Central memory CD8-positive, alpha-beta T cell (primary cell): ENCODE results near the gene OR10H4.
"Not testable (repeated sequence)": the region's sequence is repeated elsewhere in the genome, so short reads cannot be mapped to it uniquely, and the experiment has no call there.

Source experiments
- ATAC-seq: fragments of 150-1000 bp; cut with Tn5 transposase; replicated peaks from 2 replicates; pipeline ENCODE4 v1.10.0; 2022; ENCODE audit warnings: mild to moderate bottlenecking, moderate FRiP score, moderate number of reproducible peaks; ENCODE audit not compliant: poor library complexity, severe bottlenecking; ENCODE audit errors: extremely low read depth
- DNase-seq, 2 donors: peaks; one replicate each; pipeline ENCODE4 v3.0.0; 2021; ENCODE audit warnings: low spot score in 2 of 2
- H3K27ac Mint-ChIP-seq: one replicate; pipeline ENCODE4 v1.8.0; 2022; ENCODE audit warnings: low read depth, mild to moderate bottlenecking, moderate library complexity, mixed read lengths
- H3K27me3 Mint-ChIP-seq: one replicate; pipeline ENCODE4 v1.8.0; 2022; ENCODE audit warnings: mixed read lengths
- H3K36me3 Mint-ChIP-seq: one replicate; pipeline ENCODE4 v1.8.0; 2022; ENCODE audit warnings: mild to moderate bottlenecking, moderate library complexity, mixed read lengths; ENCODE audit not compliant: insufficient read depth
- H3K4me1 Mint-ChIP-seq: one replicate; pipeline ENCODE4 v1.8.0; 2022; ENCODE audit warnings: mixed read lengths
- H3K4me3 Mint-ChIP-seq: one replicate; pipeline ENCODE4 v1.8.0; 2022; ENCODE audit warnings: mild to moderate bottlenecking, moderate library complexity, mixed read lengths
- H3K9me3 Mint-ChIP-seq: one replicate; pipeline ENCODE4 v1.8.0; 2022; ENCODE audit warnings: mixed read lengths

OR10H4 gene, protein sequence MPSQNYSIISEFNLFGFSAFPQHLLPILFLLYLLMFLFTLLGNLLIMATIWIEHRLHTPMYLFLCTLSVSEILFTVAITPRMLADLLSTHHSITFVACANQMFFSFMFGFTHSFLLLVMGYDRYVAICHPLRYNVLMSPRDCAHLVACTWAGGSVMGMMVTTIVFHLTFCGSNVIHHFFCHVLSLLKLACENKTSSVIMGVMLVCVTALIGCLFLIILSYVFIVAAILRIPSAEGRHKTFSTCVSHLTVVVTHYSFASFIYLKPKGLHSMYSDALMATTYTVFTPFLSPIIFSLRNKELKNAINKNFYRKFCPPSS

DNA sequence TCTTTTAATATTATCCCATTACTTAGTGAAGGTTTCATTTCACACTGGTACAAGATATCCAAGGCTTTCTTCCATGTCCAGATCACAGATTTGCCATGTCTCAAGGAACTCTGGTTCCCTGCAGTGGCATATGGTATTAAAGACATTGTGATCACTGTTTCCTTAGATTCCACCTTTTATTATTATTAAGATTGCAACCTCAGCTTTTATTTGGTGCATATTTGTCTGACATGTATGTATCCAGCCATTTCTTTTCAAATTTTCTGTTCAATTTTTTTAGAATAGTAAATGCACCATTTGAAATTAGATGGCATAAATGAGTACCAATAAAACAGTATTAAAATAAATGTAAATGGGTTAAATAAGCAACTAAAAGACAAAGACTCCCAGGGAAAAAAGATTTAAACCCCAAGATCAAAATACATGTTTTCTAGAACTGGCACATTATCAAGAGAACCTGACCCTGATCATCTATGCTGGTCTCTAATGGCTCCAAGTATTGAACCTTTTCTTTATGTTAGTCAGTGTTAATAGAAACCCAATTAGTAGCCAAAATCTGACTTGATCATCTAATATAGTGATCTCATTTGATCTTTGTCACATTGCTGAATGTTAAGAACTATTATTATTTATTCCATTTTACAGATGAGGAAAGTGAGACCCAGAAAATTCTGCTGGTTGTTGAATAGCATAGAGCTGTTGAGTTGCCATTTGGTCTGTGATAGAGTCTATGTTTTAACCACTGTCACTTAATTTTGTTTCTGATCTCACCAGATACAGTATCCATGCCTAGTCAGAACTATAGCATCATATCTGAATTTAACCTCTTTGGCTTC lies at the start of gene OR10H4:
TSS of gene OR10H4 (plus strand) at position 786 of the 836 bp plus-strand sequence. CDS start at position 786, 0 bp downstream.
- ATAC-seq (no peak), DNase-seq (no peak)
- peaks cover 19% of the 10 kb centered on the region for H3K9me3 Mint-ChIP-seq
- peaks cover 81% of the 10 kb centered on the region for H3K27me3 Mint-ChIP-seq
- peaks cover 2% of the 10 kb centered on the region for H3K36me3 Mint-ChIP-seq
- no peaks in the 10 kb centered on the region for H3K4me1 Mint-ChIP-seq
- H3K27ac Mint-ChIP-seq, result no peak within 1 kb of the TSS
- no peak within 1 kb of the TSS for H3K4me3 Mint-ChIP-seq

DNA sequence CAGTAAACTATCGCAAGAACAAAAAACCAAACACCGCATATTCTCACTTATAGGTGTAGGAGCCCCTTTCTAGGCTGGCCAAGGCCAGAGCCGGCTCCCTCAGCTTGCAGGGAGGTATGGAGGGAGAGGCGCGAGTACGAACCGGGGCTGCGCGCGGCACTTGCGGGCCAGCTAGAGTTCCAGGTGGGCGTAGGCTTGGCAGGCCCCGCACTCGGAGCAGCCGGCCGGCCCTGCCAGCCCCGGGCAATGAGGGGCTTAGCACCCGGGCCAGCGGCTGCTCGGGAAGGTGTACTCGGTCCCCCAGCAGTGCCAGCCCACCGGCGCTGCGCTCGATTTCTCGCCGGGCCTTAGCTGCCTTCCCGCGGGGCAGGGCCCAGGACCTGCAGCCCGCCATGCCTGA lies 49.2 kb upstream of the OR10H4 start:
- H3K4me3 Mint-ChIP-seq, H3K9me3 Mint-ChIP-seq, H3K4me1 Mint-ChIP-seq, ATAC-seq, DNase-seq, H3K36me3 Mint-ChIP-seq, H3K27ac Mint-ChIP-seq: not testable (repeated sequence)
- peaks cover 49% of the 10 kb centered on the region for H3K27me3 Mint-ChIP-seq

DNA sequence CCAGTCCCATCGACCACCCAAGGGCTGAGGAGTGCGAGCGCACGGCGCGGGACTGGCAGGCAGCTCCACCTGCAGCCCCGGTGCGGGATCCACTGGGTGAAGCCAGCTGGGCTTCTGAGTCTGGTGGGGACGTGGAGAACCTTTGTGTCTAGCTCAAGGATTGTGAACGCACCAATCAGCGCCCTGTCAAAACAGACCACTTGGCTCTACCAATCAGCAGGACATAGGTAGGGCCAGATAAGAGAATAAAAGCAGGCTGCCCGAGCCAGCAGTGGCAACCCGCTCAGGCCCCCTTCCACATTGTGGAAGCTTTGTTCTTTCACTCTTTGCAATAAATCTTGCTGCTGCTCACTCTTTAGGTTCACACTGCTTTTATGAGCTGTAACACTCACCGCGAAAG lies 48.8 kb upstream of the OR10H4 start:
- not testable (repeated sequence) for DNase-seq, H3K27ac Mint-ChIP-seq, ATAC-seq, H3K9me3 Mint-ChIP-seq, H3K36me3 Mint-ChIP-seq, H3K4me1 Mint-ChIP-seq
- peaks cover 53% of the 10 kb centered on the region for H3K27me3 Mint-ChIP-seq
- peak overlapping the region; percentile 50 for H3K4me3 Mint-ChIP-seq

DNA sequence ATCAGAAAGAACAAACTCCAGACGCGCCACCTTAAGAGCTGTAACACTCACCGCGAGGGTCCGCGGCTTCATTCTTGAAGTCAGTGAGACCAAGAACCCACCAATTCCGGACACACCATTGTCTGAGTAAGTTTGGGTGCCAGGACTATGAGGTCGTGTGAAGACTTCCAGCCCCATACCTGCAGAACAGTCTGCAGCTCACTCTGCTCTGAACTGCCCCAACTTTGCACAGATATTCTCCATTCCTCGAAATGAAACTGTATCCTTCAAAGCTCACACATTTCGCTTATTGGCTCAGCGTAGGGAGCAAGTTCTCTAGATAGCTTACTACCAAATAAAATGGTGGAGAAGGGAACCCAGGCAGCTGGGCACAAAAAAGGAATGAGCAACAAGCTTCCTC lies 48.3 kb upstream of the OR10H4 start:
- ATAC-seq (no peak), DNase-seq (no peak)
- no peaks in the 10 kb centered on the region for H3K4me1 Mint-ChIP-seq
- H3K36me3 Mint-ChIP-seq, result no peaks in the 10 kb centered on the region
- H3K4me3 Mint-ChIP-seq, result peak overlapping the region; percentile 50
- peaks cover 6% of the 10 kb centered on the region for H3K9me3 Mint-ChIP-seq
- peaks cover 58% of the 10 kb centered on the region for H3K27me3 Mint-ChIP-seq
- no peak overlapping the region for H3K27ac Mint-ChIP-seq

DNA sequence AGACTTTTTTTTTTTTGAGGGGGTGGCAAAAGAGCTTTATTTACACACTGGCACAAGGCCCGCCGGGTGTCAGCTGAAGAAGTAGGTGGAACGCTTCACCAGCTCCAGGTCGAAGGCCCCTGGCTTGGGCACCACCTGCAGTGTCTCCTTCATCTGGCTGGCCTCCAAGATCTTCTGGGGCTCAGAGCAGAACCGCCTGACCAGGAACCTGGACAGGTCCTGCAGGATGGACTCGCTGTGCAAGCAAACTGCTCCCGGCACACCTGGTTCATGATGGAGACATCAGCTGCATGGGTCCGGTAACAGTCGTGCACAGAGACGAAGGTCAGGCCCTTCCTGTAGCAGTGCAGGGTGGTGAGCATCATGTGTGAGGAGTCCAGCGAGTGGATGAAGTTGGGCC lies 46.6 kb upstream of the OR10H4 start:
- DNase-seq, result no peak
- no peaks in the 10 kb centered on the region for H3K4me1 Mint-ChIP-seq
- no peak overlapping the region for H3K4me3 Mint-ChIP-seq
- no peak overlapping the region for H3K27ac Mint-ChIP-seq
- ATAC-seq, result no peak
- peaks cover 7% of the 10 kb centered on the region for H3K9me3 Mint-ChIP-seq
- peaks cover 65% of the 10 kb centered on the region for H3K27me3 Mint-ChIP-seq
- H3K36me3 Mint-ChIP-seq, result no peaks in the 10 kb centered on the region

DNA sequence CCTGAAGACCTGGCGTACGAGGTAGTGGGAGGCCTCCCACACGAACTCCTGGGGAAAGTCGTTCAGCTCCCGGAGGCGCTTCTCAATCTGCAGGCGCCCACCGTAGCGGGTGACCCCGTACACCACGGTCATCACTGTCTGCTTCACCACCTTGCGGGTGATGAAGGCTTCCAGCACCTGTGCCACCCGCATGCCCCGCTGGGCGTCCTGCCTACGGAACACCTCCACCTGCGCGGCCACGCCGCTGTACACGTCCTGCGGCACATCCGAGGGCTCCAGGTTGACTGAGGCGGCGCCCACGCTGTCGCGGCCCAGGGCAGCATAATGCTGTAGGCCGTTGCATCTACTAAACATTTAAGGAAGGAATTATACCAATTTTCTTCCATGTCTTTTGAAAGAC lies 45.9 kb upstream of the OR10H4 start:
- ATAC-seq, H3K4me3 Mint-ChIP-seq, H3K36me3 Mint-ChIP-seq, H3K4me1 Mint-ChIP-seq, DNase-seq, H3K27ac Mint-ChIP-seq: not testable (repeated sequence)
- peaks cover 70% of the 10 kb centered on the region for H3K27me3 Mint-ChIP-seq
- peaks cover 11% of the 10 kb centered on the region for H3K9me3 Mint-ChIP-seq

DNA sequence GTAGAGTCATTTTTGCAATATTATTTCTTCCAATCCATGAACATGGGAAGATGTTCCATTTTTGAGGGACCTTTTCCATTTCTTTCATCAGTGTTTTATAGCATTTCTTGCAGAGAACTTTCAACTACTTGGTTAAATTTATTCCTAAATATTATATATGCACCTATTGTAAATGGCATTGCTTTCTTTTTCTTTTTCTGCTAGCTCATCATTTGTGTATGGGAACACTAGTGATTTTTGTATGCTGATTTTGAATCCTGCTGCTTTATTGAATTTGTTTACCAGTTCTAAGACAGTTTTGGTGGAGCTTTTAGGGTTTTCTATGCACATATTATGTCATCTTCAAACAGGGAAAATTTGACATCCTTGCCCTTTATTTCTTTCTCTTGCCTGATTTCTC lies 43.8 kb upstream of the OR10H4 start:
- Mint-ChIP-seq H3K9me3 (peaks cover 11% of the 10 kb centered on the region), H3K27ac (no peak overlapping the region), H3K27me3 (peaks cover 80% of the 10 kb centered on the region), H3K36me3 (no peaks in the 10 kb centered on the region), H3K4me1 (no peaks in the 10 kb centered on the region), H3K4me3 (no peak overlapping the region)
- no peak for ATAC-seq
- DNase-seq, result no peak

DNA sequence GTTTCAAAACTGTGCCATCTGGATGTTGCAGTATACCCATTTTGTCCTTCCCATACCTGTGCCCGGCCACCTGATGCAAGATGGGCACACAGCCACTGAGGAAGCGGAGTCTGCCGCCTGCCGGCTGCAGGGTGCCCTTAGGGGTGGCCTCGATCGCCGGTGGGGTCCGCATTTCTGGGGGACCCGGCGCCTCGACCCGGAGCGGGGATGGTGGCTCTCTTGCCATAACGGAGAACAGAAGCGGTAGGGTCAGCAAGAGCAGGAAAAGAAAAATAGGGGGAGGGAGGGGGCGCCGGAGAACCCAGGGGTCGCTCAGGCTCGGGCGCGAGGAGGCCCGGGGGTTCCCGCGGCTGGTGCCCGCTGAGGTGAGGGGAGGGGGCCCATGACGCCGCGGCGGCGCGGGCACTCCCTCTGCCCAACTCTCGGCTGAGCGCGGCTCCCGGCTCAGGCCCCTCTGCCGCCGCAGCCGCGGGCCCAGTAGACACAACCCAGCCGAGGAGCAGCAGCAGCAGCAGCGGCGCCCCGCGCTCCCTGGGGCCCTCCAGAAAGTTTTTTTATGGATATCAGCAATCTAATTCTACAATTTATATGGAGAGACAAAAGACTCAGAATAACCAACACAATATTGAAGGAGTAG lies 37.1 kb upstream of the OR10H4 start:
- H3K27ac Mint-ChIP-seq, result no peak overlapping the region
- no peaks in the 10 kb centered on the region for H3K36me3 Mint-ChIP-seq
- peaks cover 82% of the 10 kb centered on the region for H3K27me3 Mint-ChIP-seq
- peaks cover 5% of the 10 kb centered on the region for H3K9me3 Mint-ChIP-seq
- H3K4me1 Mint-ChIP-seq, result peaks cover 5% of the 10 kb centered on the region
- H3K4me3 Mint-ChIP-seq, result no peak overlapping the region
- DNase-seq (no peak), ATAC-seq (no peak)

DNA sequence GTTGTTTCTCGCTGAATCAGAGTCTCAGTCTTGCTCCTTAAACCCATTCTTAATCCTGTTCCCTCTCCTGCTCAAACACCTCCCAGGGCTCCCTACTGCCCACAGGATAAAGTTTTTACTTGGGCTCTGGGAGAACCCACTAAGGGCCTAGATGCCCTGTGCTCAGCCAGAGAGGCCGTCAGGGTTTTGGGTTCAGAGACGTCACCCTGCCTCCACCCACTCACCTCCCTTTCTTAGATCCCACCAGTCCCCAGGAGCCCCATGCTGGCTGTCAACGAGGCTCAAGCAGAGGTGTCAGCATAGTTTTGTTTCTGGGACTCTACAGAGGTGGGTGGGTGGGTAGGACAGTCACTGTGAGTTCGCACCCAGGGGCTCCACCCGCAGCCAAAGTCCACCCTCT lies 35.4 kb upstream of the OR10H4 start:
- no peak for ATAC-seq
- no peak overlapping the region for H3K27ac Mint-ChIP-seq
- no peak for DNase-seq
- H3K9me3 Mint-ChIP-seq, result no peaks in the 10 kb centered on the region
- no peak overlapping the region for H3K4me3 Mint-ChIP-seq
- no peaks in the 10 kb centered on the region for H3K36me3 Mint-ChIP-seq
- peaks cover 88% of the 10 kb centered on the region for H3K27me3 Mint-ChIP-seq
- H3K4me1 Mint-ChIP-seq, result peaks cover 5% of the 10 kb centered on the region

DNA sequence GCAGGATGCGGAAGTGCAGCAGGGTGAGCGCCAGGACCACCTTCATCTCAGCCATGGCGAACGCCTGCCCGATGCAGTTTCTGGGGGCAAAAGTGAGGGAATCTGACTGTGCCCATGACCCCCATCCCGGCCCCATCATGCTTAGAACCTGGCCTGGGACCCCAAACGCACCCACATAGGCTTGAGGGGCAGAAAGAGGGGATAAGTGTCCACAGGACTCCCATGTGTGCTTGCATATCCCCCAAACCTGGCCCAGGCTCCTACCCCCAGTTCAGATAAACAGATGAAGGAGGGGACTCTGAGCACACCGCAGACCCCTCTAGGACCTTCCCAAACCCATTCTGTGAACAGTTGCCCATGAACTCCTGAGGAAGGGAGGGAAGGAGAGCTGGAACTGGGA lies 35.0 kb upstream of the OR10H4 start:
- DNase-seq, result no peak
- Mint-ChIP-seq H3K36me3 (no peaks in the 10 kb centered on the region), H3K27me3 (peaks cover 92% of the 10 kb centered on the region), H3K4me3 (no peak overlapping the region), H3K4me1 (peaks cover 5% of the 10 kb centered on the region), H3K9me3 (no peaks in the 10 kb centered on the region), H3K27ac (no peak overlapping the region)
- no peak for ATAC-seq

DNA sequence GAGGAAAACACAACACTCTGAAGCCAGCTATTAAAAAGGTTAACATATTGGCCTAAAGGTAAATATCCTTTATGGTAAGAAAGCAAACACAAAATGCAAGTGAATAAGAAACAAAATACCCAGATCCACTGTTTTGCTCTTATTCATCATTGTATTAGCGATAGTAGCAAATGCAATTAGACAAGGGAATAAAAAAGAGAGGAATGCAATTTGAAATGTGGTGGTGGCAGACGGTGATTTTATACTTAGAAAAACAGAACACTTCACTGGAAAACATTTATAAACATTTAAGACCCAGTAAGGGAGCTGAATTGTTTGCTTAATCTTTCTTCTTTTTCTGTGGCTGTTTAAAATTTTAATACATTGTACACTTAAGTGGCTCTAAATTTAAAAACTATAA lies 33.7 kb upstream of the OR10H4 start:
- DNase-seq, result no peak
- Mint-ChIP-seq H3K4me3 (no peak overlapping the region), H3K27ac (no peak overlapping the region), H3K27me3 (peaks cover 82% of the 10 kb centered on the region), H3K9me3 (no peaks in the 10 kb centered on the region), H3K4me1 (peaks cover 5% of the 10 kb centered on the region), H3K36me3 (no peaks in the 10 kb centered on the region)
- ATAC-seq, result no peak

DNA sequence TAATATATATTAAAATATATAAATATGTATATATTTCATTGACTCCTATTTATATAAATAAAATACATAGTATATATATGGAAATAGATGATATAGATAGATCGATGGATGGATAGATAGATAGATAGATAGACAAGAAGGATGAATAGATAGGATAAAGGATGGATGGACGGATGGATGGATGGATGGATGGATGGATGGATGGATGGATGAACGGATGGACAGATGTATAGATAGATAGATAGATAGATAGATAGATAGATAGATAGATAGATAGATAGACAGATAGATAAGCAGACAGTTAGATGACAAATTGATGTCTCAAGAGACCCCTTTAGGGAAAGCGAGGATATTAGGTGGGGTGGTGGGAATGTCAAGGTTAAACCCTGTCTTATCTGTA lies 29.6 kb upstream of the OR10H4 start:
- Mint-ChIP-seq H3K27me3 (peaks cover 82% of the 10 kb centered on the region), H3K4me1 (no peaks in the 10 kb centered on the region), H3K27ac (no peak overlapping the region), H3K9me3 (no peaks in the 10 kb centered on the region), H3K4me3 (no peak overlapping the region), H3K36me3 (no peaks in the 10 kb centered on the region)
- no peak for ATAC-seq
- DNase-seq, result no peak

DNA sequence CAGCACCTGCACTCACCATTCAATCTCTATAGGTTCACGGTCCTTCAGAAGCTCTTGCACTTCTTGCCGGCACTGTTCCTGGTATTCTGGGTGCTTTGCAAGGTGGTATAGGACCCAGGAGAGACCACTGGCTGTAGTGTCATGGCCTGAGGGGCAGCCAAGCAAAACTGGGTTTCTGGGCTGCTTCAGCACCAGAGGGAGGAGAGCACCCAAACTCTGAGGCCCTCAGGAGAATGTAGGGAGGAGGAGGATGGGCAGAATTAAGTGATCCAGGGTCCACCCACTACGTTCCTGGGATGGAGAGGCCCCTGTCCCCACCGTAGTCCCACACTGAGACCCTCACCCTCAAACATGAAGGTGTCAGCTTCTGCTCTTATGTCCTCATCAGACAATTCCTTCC lies 26.8 kb upstream of the OR10H4 start:
- Mint-ChIP-seq H3K27me3 (peaks cover 73% of the 10 kb centered on the region), H3K27ac (no peak overlapping the region), H3K4me3 (no peak overlapping the region), H3K36me3 (no peaks in the 10 kb centered on the region), H3K4me1 (no peaks in the 10 kb centered on the region), H3K9me3 (no peaks in the 10 kb centered on the region)
- no peak for DNase-seq
- ATAC-seq, result no peak
